Measurements from ENCODE around the gene S1PR1. TPM values are rescaled to one million over a fixed set of nuclear protein-coding genes. Genes with fewer than 3 reads are reported as not detected.

Gene S1PR1
- total and polyA plus RNA-seq, 2 donors (not counting 3 experiments of a cell fraction or from before 2014, with no cell fraction given): 137 to 387 TPM

DNA sequence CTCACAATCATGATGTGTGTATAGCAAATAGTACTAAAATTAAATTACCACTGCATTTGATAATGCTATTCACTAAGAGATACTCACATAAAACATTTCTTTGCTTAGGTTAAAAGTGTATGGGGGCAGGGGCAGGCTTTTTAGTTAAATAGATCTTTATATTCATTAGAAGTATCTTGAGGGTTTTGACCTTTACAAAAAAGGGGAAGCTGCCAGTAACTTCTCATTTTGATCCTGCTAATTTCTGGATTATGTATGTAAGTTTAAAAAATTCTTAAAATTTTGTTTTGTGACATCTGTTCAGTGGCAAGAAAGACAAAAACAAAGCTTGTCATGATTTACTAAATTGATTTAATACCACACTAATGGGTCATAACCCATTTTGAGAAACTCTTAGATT, 45.8 kb upstream of the S1PR1 start:
- TF ChIP-seq POLR2AphosphoS5 (IDR thresholded peaks at IDR 0.05; ENCODE audit: insufficient read depth, low read depth, low read length) (no peak), MAX (IDR thresholded peaks at IDR 0.05; ENCODE audit: insufficient read depth, insufficient read length) (no peak), JUN (IDR thresholded peaks at IDR 0.05; ENCODE audit: borderline replicate concordance, insufficient read depth, insufficient read length, low read depth) (no peak), EZH2 (IDR thresholded peaks at IDR 0.05; ENCODE audit: borderline replicate concordance, low read depth, low read length, severe bottlenecking) (no peak), POLR2A (IDR thresholded peaks at IDR 0.05; ENCODE audit: low read depth, low read length) (no peak), GATA2 (IDR thresholded peaks at IDR 0.05; ENCODE audit: insufficient read depth, insufficient read length, low read depth, low read length) (no peak), FOS (IDR thresholded peaks at IDR 0.05; ENCODE audit: borderline replicate concordance, insufficient read depth, low read length) (no peak), MYC (IDR thresholded peaks at IDR 0.05; ENCODE audit: low read depth, low read length) (no peak)
- TF ChIP-seq, protein P1, sequence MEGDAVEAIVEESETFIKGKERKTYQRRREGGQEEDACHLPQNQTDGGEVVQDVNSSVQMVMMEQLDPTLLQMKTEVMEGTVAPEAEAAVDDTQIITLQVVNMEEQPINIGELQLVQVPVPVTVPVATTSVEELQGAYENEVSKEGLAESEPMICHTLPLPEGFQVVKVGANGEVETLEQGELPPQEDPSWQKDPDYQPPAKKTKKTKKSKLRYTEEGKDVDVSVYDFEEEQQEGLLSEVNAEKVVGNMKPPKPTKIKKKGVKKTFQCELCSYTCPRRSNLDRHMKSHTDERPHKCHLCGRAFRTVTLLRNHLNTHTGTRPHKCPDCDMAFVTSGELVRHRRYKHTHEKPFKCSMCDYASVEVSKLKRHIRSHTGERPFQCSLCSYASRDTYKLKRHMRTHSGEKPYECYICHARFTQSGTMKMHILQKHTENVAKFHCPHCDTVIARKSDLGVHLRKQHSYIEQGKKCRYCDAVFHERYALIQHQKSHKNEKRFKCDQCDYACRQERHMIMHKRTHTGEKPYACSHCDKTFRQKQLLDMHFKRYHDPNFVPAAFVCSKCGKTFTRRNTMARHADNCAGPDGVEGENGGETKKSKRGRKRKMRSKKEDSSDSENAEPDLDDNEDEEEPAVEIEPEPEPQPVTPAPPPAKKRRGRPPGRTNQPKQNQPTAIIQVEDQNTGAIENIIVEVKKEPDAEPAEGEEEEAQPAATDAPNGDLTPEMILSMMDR (IDR thresholded peaks at IDR 0.05; ENCODE audit: extremely low read depth in 1 of 2, insufficient read depth in 1 of 2, low read depth in 1 of 2, low read length in 2 of 2): no peak
- DNase-seq (ENCODE audit: low read depth, low spot score): no peak
- FAIRE-seq: no peak
- Histone ChIP-seq H3K4me2 (ENCODE audit: insufficient read depth, low read length) (no peak overlapping the region), H2AFZ (ENCODE audit: low read depth, low read length) (no peak overlapping the region), H3K9ac (replicated peaks; ENCODE audit: extremely low read depth, insufficient read depth, low read length) (no peak overlapping the region), H3K9me3 (replicated peaks; ENCODE audit: control insufficient read depth, insufficient read depth, low read length) (no peaks in the 10 kb centered on the region), H3K27me3 (ENCODE audit: control insufficient read depth in 2 of 2, insufficient read depth in 2 of 2, low read length in 2 of 2) (no peaks in the 10 kb centered on the region), H3K27ac (ENCODE audit: insufficient read depth, low read depth, low read length) (no peak overlapping the region), H3K79me2 (ENCODE audit: control insufficient read depth, insufficient read depth, low read length) (no peaks in the 10 kb centered on the region), H3K4me3 (replicated peaks in 1 of 3; ENCODE audit: insufficient read depth in 1 of 3, low read depth in 1 of 3, low read length in 3 of 3) (no peak overlapping the region), H3K4me1 (ENCODE audit: control insufficient read depth, extremely low read depth, insufficient read depth, low read length) (peaks cover 19% of the 10 kb centered on the region), H4K20me1 (replicated peaks; ENCODE audit: control insufficient read depth, extremely low read depth, insufficient read depth, low read length) (no peaks in the 10 kb centered on the region), H3K36me3 (ENCODE audit: control insufficient read depth in 2 of 2, extremely low read depth in 1 of 2, insufficient read depth in 2 of 2, low read length in 2 of 2) (no peaks in the 10 kb centered on the region), H3K9me1 (replicated peaks; ENCODE audit: control insufficient read depth, extremely low read depth, insufficient read depth, low read length) (no peaks in the 10 kb centered on the region)
- intact Hi-C loops (cut with micrococcal nuclease): no loop called here
- ChIA-PET CTCF (interaction anchor here (1.0 kb wide), 1 partner anchor 9 kb away, joined by 3 read pairs; no protein-coding TSS in a partner anchor), POLR2A (no interaction called here)
- dilution Hi-C loops (cut with MboI; ENCODE audit: extremely low pct_ligation_motif_present, low sequenced_read_pairs): no loop called here
- no TSS peak for BruUV-seq (replicated peaks)

All from endothelial cell of umbilical vein (primary cell).